22Rv1 (cell line): ENCODE data around the gene SLC19A1.
"Not testable (repeated sequence)": the region's sequence is repeated elsewhere in the genome, so short reads cannot be mapped to it uniquely, and the experiment has no call there.

Source experiments
- H3K27ac ChIP-seq: fragments of 450-650 bp; 2 replicates; pipeline ENCODE4 v1.5.1; 2017
- CTCF ChIP-seq: fragments of 450-650 bp; IDR thresholded peaks from 2 replicates; pipeline ENCODE4 v1.5.1; 2017; ENCODE audit warnings: mild to moderate bottlenecking
- ZFX ChIP-seq: fragments of 450-650 bp; IDR thresholded peaks from 2 replicates; pipeline ENCODE4 v1.6.1; 2017; ENCODE audit warnings: antibody characterized with exemption, borderline replicate concordance

SLC19A1 gene

GRCh38 chr21:45533361-45533845 is 8.8 kb downstream of the SLC19A1 start:
- H3K27ac ChIP-seq: no peak overlapping the region
- TF ChIP-seq ZFX (no peak), CTCF (no peak)

- TF ChIP-seq ZFX (no peak), CTCF (no peak)
Measured at GRCh38 chr21:45532826-45533360, 9.3 kb downstream of the SLC19A1 start.

DNA sequence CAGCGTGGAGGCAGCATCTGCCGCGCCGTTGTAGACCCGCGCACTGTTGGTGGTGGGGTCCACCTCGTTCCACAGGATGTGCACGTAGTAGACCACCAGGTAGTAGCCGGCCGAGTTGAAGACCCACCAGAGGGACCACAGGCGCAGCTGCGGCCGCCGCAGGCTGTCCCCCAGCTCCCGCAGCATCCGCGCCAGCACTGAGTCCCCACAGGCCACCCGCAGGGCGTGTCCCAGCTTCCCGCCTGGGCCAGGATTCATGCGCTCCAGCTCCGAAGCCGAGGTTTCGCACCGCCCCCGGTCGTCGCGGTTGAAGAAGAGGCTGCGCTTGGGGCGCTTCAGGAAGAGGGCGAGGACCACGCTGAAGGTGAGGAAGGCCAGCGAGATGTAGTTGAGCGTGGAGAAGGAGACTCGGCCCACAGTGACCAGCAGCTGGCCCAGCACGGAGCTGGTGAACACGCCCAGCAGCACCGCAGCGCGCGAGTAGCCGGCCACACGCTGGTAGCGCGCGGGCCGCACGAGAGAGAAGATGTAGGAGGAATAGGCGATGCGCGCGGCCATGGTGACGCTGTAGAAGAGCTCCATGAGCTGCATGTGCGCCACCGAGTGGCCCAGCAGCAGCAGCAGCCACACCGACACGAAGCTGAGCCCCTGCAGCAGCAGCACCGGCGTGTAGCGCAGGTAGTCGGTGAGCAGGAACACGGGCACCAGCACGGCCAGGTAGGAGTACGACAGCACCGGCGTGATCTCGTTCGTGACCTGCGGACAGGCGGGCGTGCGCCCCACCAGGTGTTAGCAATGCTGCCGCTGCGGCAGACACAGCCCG is 10.6 kb downstream of the SLC19A1 start:
- TF ChIP-seq CTCF: no peak
- TF ChIP-seq ZFX: no peak
- no peak overlapping the region for H3K27ac ChIP-seq

More at GRCh38 chr21:45532826-45533360, 9.3 kb downstream of the SLC19A1 start:
- H3K27ac ChIP-seq: no peak overlapping the region

GRCh38 chr21:45531114-45531392 is 11.2 kb downstream of the SLC19A1 start:
- not testable (repeated sequence) for H3K27ac ChIP-seq

GRCh38 chr21:45530423-45531113 is 11.7 kb downstream of the SLC19A1 start:
- TF ChIP-seq ZFX (no peak), CTCF (no peak)
- H3K27ac ChIP-seq: no peak overlapping the region

DNA sequence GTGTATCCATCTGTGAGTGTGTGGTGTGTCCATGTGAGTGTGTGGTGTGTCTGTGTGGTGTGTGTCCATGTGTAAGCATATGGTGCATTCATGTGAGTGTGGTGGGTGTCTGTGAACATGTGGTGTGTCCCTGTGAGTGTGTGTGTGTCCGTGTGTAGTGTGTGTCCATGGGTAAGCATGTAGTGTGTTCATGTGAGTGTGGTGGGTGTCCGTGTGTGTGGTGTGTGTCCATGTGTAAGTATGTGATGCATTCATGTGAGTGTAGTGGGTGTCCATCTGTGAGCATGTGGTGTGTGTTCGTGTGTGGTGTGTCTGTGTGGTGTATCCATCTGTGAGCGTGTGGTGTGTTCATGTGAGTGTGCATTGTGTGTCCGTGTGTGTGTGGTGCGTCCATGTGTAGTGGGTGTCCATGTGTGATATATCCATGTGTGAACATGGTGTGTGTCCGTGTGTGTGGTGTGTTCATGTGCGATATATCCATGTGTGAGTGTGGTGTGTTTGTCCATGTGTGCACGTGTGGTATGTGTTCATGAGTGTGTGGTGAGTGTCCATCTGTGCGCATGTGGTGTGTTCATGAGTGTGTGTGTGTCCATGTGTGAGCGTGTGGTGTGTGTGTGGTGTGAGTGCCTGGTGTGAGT is 12.3 kb downstream of the SLC19A1 start:
- TF ChIP-seq ZFX: no peak
- TF ChIP-seq CTCF: no peak
- no peak overlapping the region for H3K27ac ChIP-seq

- TF ChIP-seq ZFX (no peak), CTCF (no peak)
- no peak overlapping the region for H3K27ac ChIP-seq
Measured at GRCh38 chr21:45528981-45529784, 13.1 kb downstream of the SLC19A1 start.
